Stimulated activated CD4-positive, alpha-beta T cell treated with anti-CD3 and anti-CD28 coated beads, Interleukin-1b, Interleukin-23, amount 100 ng/mL, for 24 hours (primary cell): ENCODE results near the gene RNF212.

Experiments
- DNase-seq, 4 experiments: peaks; one replicate each; pipeline ENCODE4 v3.0.0-alpha.2; 2020; ENCODE audit warnings: low read depth in 4 of 4, low spot score in 1 of 4

RNF212 gene

DNA sequence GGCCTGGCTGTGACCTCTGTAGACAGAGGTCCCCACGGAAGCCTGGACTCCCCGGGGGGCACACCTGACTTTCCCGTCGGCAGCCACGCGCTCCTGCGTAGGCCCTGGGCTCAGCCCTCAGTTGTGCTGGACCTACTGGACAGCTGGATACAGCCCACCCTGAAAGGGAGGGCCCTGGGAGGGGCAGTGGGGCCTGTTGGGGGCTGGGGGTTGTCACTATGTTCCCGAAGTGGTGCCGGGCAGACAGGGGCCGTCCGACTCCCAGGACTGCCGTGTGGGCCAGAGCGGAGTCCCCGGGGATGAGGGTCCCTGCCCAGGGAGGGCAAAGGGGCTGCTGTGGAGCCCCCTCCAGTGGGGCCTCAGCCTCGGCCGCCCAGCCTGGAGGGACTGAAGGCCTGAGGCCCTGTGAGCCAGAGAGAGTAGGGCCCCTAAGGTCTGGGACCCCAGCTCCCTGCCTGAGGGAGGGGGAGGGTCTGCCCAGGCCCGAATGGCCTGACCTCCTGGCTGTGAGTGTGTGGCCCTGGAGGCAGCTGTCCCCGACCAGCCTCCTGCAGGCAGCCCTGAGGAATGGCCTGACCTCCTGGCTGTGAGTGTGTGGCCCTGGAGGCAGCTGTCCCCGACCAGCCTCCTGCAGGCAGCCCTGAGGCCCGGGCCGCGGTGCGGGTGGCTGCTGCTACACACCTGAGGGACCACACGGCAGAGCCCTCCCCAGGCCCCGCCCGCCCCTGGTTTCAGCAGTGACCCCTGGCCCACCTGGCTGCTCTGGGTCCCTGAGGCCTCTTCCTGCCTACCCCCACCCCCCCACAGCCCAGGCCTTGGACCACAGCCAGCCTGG lies 76.2 kb downstream of the RNF212 start:
- DNase-seq = no peak

DNA sequence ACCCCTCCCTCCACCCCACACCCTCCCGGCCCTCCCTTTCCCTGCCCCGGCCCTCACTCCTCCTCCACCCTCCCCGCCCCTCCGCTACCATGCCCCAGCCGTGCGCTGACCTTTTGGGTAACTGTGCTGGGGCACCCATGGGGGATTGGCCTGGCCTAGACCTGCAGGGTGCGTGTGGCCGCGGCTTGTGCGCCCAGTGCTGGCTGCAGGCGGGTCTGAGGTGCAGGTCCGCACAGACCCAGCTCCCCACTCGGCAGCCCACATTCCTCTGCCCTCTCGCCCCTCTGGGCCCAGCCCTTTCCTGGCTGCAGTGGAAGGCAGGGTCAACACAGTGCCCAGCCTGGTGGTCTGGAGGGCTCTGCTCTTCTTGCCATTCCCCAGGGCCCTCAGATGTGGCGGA lies 77.3 kb downstream of the RNF212 start:
- no peak for DNase-seq

DNA sequence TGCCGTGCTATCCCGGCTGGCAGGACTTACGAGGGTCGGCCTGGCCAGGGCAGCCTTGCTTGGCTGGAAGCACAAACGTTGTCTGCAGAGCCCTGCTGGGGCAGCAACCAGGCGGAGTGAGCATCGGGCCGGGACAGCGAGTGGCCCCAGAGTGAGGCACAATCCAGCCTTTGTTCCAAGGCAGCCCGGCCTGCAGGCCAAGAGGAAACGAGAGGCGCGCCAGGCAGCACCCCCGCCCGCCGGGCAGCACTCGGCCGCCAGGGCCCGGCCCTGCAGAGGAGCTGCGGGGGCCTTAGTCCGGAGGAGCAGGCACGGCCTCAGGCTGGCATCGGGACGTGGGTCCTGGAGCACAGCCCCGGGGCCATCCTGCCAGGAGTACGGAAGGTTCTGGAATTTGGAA lies 77.9 kb downstream of the RNF212 start:
- DNase-seq = no peak

DNA sequence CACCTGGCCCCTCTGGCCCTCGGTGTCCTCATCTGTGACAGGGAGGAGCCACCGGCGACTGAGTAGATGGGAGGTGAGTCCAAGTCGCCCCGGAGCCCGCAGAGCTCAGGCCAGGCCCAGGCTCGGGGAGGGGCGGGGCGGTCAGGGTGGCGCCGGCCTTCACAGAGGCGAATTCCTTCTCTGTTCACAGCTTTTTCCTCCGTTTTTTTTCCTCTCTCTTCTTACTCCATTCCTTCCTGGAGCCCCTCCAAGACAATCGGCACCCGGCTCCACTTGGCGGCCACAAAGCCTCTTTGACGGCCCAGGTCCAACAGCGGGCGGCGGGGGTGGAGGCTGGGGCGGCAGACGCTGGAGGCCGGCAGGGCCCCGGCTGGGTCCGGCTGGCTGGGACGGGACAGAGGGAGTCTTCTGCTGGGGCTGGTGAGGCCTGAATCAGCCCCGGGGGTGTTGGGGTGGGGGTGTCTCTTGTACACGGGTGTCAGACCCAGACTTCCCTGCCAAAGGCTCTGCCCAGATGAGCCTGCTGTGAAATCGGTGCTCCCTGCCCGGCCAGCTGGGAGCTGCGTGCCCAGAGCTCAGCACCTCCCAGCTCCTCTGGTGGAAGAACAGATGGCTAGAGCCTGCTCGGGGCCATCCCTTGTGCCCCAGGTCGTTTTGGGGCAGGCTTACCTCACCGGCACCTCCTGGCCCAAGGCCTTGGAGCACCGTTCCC lies 79.4 kb downstream of the RNF212 start:
- DNase-seq = no peak

DNA sequence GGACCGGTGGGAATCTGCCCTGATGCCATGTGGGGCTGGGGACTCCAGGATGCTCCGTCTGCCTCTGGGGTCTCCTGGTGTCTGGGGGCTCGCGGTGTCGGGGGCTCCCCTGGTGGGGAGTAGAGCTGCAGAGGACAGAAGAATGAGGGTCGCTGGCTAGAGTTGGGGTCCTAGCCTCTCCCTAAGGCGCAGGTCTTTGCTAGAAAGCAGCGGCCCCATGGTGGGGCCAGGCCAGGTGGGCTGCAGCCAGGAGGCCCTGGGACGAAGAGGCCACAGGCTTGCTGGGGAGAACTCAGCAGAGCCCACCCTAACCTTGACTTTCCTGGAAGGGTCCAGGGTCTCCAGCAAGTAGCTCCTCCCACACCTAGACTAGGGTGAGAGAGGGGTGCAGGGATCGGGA lies 80.5 kb downstream of the RNF212 start:
- no peak for DNase-seq

DNA sequence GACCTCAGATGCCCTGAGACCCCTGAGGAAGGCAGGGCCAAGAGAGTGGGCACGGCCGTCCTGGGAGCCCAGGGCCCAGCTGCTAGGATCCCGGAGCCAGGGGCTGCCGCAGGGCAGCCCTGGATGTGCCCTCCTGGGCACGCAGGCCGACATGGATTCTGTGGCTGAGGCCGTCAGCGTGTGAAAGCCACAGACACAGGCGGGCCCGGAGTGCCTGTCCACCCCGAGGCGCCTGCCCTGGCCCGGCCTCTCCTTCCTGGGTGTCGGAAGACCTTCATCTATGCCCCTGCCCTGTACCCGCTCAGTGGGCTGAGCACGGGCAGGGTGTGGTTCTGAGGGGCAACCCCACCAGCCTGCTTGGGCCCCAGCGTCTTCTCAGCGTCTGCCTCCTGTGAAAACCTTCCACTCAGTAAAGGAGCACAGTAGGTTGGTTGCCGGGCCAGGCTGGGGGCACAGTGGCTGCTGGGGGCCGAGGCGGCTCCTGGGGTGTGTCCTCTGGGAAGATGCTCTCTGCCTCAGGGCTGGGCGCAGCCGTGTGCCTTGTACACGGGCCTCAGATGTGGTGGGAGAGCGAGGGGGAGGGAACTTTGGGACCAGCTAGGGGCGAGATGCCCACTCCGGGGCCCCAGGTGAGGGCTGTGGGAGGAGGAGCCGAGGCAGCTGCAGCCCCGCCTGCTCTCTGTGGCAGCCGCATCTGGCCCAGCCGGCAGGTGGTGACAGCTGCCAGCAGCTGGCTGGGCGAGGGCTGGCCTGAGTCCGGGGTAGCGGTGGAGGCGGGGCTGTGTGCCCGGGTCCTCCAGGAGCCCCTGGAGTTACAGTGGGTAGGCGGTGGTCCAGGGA lies 81.2 kb downstream of the RNF212 start:
- no peak for DNase-seq

DNA sequence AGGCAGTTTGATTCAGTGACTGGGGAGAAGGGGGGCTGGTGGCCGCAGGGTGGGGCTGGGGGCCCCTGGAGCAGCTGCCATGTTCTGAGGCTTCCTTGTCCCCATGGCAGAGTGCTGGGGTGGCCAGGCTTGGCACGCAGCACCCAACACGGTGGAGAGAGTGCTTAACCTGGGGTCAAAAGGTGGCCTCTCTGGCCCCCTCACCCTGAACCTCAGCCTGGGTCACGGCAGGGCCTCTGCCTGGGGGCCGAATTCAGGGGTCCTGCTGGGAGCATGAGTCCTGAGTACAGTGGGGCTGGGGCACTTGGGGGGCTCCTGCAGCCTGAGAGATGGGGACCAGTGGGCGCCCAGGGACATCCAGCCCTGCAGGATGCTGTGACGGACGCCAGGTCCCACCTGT lies 82.0 kb downstream of the RNF212 start:
- DNase-seq = no peak

DNA sequence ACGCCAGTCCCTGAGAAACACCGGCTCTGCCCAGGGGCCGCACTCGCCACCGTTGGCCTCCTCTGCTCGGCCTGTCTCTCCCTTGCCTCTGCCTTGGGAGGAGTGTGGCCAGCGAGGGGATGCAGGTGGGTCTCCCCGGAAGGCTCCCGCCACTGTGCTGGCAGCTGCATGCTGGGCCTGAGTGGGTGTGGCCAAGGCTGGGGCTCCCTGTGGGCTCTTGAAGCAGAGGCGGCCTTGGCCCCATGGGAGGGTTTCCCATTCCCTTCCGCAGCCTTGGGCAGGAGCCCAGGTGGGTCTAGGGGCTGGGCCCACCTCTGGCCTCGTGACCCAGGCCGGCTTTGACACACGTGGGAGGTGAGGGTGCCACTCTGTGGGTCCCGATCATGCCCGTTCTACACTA lies 82.8 kb downstream of the RNF212 start:
- no peak for DNase-seq

DNA sequence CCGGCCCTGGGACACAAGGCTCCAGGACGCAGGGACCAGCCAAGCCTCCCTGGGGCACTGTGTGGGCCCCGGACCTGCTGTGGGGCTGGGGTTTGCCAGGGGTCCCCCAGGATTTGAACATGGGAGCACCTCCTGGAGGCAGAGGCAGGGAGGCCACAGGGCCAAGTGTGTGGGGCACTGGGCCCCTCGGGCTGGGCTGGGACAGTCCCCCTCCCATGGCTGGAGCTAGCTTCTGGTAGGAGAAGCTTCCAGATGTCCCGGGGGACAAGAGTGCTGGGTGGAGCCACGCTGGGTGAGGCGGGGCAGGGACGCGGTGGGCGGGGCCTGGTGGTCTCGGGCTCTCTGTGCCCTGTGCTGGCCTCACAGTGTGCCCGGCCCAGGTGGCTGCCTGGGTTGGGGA lies 83.3 kb downstream of the RNF212 start:
- DNase-seq = no peak

DNA sequence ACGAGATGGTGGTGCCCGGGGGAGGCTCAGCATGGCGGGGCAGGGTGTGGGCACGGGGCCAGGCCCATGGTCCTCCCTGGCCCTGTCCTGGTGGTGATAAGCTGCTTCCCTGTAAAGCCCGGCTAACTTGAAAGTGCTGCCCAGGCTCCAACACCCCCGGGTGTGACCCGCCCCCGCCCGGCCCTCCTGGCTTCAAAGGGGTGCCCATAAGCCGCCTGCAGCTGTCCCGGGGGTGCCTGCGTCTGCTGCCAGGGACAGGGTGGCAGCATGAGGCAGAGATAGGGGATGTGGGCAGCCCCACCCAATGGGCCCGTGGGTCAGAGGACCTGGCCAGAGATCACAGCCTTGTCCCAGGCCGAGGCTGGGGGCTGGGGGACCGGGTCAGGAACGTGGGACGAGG lies 83.8 kb downstream of the RNF212 start:
- DNase-seq = no peak

DNA sequence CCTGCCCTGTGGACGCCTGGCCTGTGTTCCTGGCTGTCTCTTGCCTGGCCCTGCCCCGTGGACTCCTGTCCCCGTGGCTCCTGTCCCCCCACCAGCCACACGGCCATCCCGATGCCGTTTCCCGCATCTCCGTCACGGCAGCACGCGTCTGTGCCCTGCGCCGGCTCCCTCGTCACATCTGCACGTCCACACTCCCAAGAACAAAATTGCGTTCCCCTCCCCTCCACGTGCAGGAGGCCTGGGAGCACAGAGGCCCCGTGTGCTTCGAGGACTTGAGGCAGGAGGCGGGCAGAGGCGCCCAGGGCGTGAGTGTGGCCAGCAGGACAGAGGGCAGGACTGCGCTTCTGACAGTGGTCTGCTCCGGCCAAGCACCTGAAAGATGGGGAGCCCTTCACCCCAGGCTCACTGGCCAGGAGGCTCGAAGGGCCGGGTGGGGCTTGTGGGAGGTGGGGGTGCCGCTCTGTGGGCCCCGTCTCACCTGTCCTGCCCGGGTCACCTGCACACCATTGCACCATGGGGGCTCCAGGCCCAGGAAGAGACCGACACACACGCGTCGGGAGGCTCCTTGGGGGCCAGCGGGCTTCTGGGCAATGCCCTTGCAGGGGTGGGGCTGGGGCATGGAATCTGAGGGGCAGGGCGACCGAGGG lies 84.7 kb downstream of the RNF212 start:
- no peak for DNase-seq

DNA sequence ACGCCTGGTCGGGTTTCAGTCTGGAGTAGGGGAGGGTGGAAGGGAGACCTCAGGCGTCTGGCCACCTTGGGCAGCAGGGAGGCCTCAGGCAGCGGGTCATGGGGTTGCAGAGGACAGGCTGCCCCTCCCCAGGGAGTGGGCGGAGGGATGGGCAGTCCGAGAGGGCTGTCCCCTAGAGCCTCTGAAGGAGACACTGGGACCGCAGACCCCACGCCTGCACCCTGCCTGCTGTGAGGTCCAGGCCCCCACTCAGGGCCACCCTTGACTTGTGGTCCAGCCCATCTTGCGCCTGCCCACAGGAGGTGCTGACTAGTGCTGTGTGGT lies 85.5 kb downstream of the RNF212 start:
- DNase-seq = no peak

DNA sequence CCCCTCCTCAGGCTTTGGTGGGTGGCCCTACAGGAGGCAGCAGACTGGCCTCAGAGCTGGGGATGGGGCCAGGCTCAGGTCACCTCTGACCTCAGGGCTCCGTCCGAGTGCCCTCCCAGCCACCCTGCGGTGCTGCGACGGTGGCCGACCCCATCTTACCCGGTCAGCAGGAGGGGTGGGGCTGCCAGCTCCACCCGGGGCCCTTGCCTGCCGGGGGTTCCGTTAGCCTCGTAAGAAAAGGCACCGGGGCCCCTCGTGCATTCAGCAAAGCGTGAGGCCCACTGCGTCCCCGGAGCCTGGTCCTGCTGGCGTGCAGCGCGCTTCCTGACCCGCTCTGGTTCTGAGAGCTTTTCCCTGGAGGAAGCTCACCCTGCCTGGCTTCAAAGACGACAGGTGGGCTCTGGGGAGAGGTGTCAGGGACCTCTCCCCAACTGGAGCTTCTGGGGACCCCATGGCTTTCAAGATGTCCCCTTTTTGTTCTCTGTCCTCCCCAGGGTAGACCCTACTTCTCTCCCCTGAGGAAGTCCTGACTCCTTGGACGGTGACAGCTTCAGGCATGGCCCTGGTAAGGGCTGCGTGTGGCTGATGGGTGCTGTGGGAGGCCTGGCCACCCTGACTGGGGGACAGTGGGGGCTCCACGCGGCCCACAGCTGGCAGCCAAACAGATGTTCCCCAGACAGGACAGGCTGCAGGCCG lies 86.0 kb downstream of the RNF212 start:
- no peak for DNase-seq

DNA sequence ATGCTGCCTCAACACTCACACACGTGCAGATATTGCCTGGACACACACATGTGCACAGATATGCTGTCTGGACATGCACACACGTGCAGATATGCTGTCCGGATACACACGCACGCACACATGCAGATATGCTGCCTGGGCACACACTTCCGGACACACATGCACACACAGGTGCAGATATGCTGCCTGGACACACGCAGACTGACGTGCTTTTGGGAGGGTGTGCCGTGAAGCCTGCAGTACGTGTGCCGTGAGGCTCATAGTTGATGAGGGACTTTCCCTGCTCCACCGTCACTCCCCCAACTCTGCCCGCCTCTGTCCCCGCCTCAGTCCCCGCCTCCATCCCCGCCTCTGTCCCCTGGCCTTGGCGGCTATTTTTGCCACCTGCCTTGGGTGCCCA lies 87.2 kb downstream of the RNF212 start:
- peak in 2 of 4 experiments; percentile 16 to 34 for DNase-seq

DNA sequence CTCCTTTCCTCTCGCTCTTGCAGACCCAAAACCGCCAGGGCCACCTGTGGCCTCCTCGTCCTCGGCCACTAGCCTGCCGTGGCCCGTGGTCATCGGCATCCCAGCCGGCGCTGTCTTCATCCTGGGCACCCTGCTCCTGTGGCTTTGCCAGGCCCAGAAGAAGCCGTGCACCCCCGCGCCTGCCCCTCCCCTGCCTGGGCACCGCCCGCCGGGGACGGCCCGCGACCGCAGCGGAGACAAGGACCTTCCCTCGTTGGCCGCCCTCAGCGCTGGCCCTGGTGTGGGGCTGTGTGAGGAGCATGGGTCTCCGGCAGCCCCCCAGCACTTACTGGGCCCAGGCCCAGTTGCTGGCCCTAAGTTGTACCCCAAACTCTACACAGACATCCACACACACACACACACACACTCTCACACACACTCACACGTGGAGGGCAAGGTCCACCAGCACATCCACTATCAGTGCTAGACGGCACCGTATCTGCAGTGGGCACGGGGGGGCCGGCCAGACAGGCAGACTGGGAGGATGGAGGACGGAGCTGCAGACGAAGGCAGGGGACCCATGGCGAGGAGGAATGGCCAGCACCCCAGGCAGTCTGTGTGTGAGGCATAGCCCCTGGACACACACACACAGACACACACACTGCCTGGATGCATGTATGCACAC lies 88.3 kb downstream of the RNF212 start:
- no peak for DNase-seq

DNA sequence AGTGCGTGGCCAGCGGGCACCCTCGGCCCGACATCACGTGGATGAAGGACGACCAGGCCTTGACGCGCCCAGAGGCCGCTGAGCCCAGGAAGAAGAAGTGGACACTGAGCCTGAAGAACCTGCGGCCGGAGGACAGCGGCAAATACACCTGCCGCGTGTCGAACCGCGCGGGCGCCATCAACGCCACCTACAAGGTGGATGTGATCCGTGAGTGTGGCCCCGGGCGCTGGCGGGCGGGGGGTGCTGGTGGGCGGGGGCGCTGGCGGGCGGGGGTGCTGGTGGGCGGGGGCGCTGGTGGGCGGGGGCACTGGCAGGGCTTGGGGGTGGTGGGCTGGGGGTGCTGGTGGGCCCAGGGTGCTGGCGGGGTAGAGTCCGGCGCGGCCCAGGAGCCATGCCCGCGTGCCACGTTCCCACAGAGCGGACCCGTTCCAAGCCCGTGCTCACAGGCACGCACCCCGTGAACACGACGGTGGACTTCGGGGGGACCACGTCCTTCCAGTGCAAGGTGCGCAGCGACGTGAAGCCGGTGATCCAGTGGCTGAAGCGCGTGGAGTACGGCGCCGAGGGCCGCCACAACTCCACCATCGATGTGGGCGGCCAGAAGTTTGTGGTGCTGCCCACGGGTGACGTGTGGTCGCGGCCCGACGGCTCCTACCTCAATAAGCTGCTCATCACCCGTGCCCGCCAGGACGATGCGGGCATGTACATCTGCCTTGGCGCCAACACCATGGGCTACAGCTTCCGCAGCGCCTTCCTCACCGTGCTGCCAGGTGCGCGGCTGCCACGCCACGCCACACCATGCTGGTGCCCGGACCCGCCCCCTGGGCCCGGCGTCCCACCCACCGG lies 89.2 kb downstream of the RNF212 start:
- no peak for DNase-seq

DNA sequence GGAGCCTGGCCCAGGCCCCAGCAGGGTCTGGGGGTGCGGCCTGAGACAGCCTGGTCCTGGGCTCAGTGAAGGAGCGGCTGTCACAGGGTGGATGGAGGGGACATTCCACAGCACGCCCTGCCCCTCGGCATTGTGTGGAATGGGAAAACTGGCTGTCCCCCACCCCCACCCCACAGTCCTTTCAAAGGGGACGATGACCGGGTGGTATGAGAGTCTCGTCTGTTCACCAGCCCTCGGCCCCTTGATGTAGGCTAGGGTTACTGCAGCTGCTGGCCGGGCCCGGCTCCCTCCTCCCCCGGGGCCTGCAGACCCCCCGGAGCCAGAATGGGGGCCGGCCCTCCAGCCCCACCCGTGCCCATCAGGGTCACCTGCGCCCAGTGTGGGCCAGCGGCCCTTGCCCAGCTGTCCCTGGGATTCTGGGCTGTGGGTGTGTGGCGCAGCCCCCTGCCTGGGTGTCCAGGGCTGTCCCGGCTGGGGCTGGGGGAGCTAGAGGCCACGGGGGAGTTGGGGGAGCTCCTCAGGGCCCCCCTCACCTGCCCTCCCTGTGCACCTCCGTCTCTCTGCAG lies 90.2 kb downstream of the RNF212 start:
- no peak for DNase-seq

DNA sequence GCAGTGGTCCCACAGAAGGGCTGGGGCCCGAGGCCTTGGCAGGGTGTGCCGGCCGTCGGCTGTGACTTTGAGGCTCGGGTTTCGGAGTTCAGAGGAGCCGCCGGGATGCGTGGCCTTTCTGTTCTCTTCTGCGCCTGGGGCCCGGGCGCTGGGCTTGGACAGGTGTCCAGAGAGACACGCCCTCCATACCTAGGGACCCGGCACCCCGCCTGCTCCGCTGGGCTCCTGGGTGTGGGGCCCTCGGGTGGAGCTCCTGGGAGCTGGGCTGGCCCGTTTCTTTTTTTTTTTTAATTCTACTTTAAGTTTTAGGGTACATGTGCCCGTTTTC lies 90.7 kb downstream of the RNF212 start:
- DNase-seq = no peak

DNA sequence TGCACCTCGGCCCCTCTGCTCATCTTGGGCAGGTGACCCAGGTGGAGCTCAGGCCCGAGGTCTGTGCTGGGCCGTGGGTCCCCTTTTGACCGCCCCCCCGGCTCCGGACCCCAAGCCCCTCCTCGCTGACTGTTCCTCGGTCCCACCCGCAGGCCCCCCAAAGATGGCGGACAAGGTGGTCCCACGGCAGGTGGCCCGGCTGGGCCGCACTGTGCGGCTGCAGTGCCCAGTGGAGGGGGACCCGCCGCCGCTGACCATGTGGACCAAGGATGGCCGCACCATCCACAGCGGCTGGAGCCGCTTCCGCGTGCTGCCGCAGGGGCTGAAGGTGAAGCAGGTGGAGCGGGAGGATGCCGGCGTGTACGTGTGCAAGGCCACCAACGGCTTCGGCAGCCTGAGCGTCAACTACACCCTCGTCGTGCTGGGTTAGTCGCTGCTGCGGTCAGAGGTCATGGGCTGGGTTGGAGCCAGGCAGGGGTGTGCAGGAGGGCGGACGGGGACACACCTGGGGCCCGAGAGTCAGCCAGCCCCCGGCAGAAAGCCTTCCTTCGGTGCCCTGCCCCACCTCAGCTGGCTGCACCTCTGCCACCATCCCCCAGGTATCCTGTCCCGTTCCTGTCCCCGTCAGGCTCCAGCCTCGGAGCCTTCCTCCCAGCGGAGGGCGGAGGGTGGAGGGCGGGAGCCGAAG lies 91.2 kb downstream of the RNF212 start:
- no peak for DNase-seq
